ENCODE measurements around the gene PEMT.

Gene PEMT

DNA sequence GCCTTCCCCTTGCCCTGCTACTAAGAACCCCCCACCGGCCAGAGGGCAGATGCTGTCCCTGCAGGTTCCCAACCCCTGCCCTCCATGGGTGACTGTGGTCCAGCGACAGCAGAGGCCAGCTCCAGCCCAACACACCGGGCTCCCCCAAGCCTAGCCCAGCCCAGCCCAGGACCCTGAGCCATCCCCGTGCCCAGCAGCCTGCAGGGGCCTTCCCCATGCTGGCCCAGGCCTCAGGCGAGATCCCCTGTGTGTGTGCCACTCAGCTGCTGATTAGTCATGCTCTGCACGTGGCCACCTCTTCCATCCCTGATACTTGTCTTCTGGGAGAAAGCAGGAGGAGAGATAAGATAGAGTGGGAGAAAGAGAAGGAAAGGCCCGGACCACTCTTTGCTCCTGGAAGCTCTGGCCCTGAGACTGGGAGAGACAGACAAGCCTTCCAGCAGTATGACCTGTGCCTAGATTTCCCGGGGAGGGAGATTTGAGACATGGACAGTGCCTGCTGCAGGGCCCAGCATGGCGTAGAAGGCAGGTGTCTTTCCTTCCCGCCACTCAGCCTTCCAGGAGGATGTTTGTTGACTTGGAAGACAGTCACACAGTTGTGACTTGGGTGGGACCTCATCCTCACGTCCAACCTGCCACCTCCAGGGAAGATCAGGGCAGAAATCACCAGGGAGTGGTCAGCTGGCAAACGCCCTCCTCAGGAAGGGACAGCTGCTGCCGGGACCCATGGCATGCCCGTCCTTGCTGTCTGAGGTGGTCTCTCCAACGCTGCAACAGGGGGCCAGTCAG, 54.0 kb downstream of the PEMT start:
- no peaks in the 10 kb centered on the region for H3K36me3 ChIP-seq (ENCODE audit: control insufficient read depth in 2 of 2, insufficient read depth in 2 of 2, low read length in 2 of 2)
- no peaks in the 10 kb centered on the region for H3K9me3 ChIP-seq (ENCODE audit: control insufficient read depth in 2 of 2, low read length in 2 of 2)
- H3K4me1 ChIP-seq (ENCODE audit: control insufficient read depth in 2 of 2, insufficient read depth in 2 of 2, low read length in 2 of 2): peaks cover 31 to 35% of the 10 kb centered on the region in 2 donors
- H3K27me3 ChIP-seq (ENCODE audit: control insufficient read depth in 2 of 2, insufficient read depth in 2 of 2, low read length in 2 of 2): no peaks in the 10 kb centered on the region
- peak overlapping the region in 1 of 2 donors; percentile 31 for H3K9ac ChIP-seq (ENCODE audit: low read depth in 1 of 2, low read length in 2 of 2)
- H3K4me3 ChIP-seq (ENCODE audit: low read length in 2 of 2): no peak overlapping the region
- H3K27ac ChIP-seq (ENCODE audit: low read depth in 2 of 2, low read length in 2 of 2): peak overlapping the region; percentile 62 to 68

GRCh38 chr17:17536702-17537101, 54.8 kb downstream of the PEMT start:
- Histone ChIP-seq H3K4me3 (ENCODE audit: low read length in 2 of 2) (no peak overlapping the region), H3K27ac (ENCODE audit: low read depth in 2 of 2, low read length in 2 of 2) (peak overlapping the region in 1 of 2 donors; percentile 68), H3K9ac (ENCODE audit: low read depth in 1 of 2, low read length in 2 of 2) (no peak overlapping the region), H3K9me3 (ENCODE audit: control insufficient read depth in 2 of 2, low read length in 2 of 2) (no peaks in the 10 kb centered on the region), H3K27me3 (ENCODE audit: control insufficient read depth in 2 of 2, insufficient read depth in 2 of 2, low read length in 2 of 2) (no peaks in the 10 kb centered on the region), H3K4me1 (ENCODE audit: control insufficient read depth in 2 of 2, insufficient read depth in 2 of 2, low read length in 2 of 2) (peaks cover 31 to 35% of the 10 kb centered on the region in 2 donors), H3K36me3 (ENCODE audit: control insufficient read depth in 2 of 2, insufficient read depth in 2 of 2, low read length in 2 of 2) (no peaks in the 10 kb centered on the region)

DNA sequence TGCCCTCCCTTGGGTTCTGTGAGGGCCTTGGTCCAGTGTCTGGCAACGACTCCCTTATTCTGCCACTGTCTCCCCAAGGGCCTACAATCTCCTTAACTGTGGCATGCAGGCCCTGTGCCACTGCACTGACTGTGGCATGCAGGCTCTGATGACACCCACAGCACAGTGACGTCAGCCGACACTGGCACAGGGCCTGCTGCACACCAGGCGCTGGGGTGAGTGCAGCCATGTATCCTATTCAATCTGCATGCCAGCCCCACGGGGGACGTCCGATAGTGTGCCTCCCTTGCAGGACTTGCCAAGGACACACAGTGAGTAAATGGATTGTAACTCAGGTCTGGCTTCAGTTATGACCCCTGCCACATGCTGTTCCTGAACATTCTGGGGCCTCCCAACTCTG, 55.6 kb downstream of the PEMT start:
- Histone ChIP-seq H3K27ac (ENCODE audit: low read depth in 2 of 2, low read length in 2 of 2) (peak overlapping the region in 1 of 2 donors; percentile 68), H3K27me3 (ENCODE audit: control insufficient read depth in 2 of 2, insufficient read depth in 2 of 2, low read length in 2 of 2) (no peaks in the 10 kb centered on the region), H3K4me3 (ENCODE audit: low read length in 2 of 2) (no peak overlapping the region), H3K9me3 (ENCODE audit: control insufficient read depth in 2 of 2, low read length in 2 of 2) (no peaks in the 10 kb centered on the region), H3K9ac (ENCODE audit: low read depth in 1 of 2, low read length in 2 of 2) (no peak overlapping the region), H3K36me3 (ENCODE audit: control insufficient read depth in 2 of 2, insufficient read depth in 2 of 2, low read length in 2 of 2) (no peaks in the 10 kb centered on the region), H3K4me1 (ENCODE audit: control insufficient read depth in 2 of 2, insufficient read depth in 2 of 2, low read length in 2 of 2) (peaks cover 31 to 35% of the 10 kb centered on the region in 2 donors)

GRCh38 chr17:17533901-17534441, 57.5 kb downstream of the PEMT start:
- H3K27me3 ChIP-seq (ENCODE audit: control insufficient read depth in 2 of 2, insufficient read depth in 2 of 2, low read length in 2 of 2): no peaks in the 10 kb centered on the region
- no peak overlapping the region for H3K9ac ChIP-seq (ENCODE audit: low read depth in 1 of 2, low read length in 2 of 2)
- no peaks in the 10 kb centered on the region for H3K36me3 ChIP-seq (ENCODE audit: control insufficient read depth in 2 of 2, insufficient read depth in 2 of 2, low read length in 2 of 2)
- no peaks in the 10 kb centered on the region for H3K9me3 ChIP-seq (ENCODE audit: control insufficient read depth in 2 of 2, low read length in 2 of 2)
- H3K4me3 ChIP-seq (ENCODE audit: low read length in 2 of 2): no peak overlapping the region
- H3K27ac ChIP-seq (ENCODE audit: low read depth in 2 of 2, low read length in 2 of 2): no peak overlapping the region
- H3K4me1 ChIP-seq (ENCODE audit: control insufficient read depth in 2 of 2, insufficient read depth in 2 of 2, low read length in 2 of 2): peaks cover 22 to 25% of the 10 kb centered on the region in 2 donors

DNA sequence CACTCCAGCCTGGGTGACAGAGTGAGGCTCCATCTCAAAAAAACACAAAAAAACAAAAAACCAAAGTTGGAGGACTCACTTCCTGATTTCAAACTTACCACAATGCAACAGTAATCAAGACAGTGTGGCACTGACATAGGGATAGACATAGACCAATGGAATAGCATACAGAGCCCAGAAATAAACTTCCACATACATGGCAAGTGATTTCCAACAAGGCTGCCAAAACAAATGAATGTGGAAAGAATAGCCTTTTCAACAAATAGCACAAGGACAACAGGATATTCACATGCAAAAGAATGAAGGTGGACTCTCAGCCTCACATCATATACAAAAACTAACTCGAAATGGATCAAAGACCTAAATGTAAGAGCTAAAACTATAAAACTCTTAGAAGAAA, 58.5 kb downstream of the PEMT start:
- Histone ChIP-seq H3K27ac (ENCODE audit: low read depth in 2 of 2, low read length in 2 of 2) (no peak overlapping the region), H3K9ac (ENCODE audit: low read depth in 1 of 2, low read length in 2 of 2) (no peak overlapping the region), H3K36me3 (ENCODE audit: control insufficient read depth in 2 of 2, insufficient read depth in 2 of 2, low read length in 2 of 2) (no peaks in the 10 kb centered on the region)

DNA sequence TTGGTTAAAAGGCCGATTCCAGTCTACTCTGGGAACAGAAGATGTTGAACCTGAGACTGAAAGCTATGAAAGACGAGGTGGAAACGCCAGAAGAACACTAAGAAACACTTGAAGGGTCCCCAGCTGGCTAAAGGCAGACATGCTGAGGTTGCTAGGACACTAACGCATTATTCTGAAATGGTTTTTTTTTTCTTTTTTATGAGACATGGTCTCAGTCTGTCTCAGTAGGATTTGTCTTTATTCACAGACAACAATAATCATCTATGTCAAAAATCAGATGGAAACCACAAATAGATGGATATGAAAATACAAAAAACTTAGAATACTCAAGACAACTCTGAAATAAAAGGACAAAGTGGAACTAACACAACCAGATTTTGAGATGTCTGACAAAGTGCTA, 60.4 kb downstream of the PEMT start:
- Histone ChIP-seq H3K27me3 (ENCODE audit: control insufficient read depth in 2 of 2, insufficient read depth in 2 of 2, low read length in 2 of 2) (no peaks in the 10 kb centered on the region), H3K4me1 (ENCODE audit: control insufficient read depth in 2 of 2, insufficient read depth in 2 of 2, low read length in 2 of 2) (peaks cover 4 to 5% of the 10 kb centered on the region in 2 donors), H3K36me3 (ENCODE audit: control insufficient read depth in 2 of 2, insufficient read depth in 2 of 2, low read length in 2 of 2) (no peaks in the 10 kb centered on the region), H3K27ac (ENCODE audit: low read depth in 2 of 2, low read length in 2 of 2) (no peak overlapping the region), H3K9me3 (ENCODE audit: control insufficient read depth in 2 of 2, low read length in 2 of 2) (no peaks in the 10 kb centered on the region), H3K9ac (ENCODE audit: low read depth in 1 of 2, low read length in 2 of 2) (no peak overlapping the region), H3K4me3 (ENCODE audit: low read length in 2 of 2) (no peak overlapping the region)

More for the DNA sequence above, 58.5 kb downstream of the PEMT start:
- Histone ChIP-seq H3K27me3 (ENCODE audit: control insufficient read depth in 2 of 2, insufficient read depth in 2 of 2, low read length in 2 of 2) (no peaks in the 10 kb centered on the region), H3K4me3 (ENCODE audit: low read length in 2 of 2) (no peak overlapping the region), H3K4me1 (ENCODE audit: control insufficient read depth in 2 of 2, insufficient read depth in 2 of 2, low read length in 2 of 2) (peaks cover 19% of the 10 kb centered on the region in 2 donors), H3K9me3 (ENCODE audit: control insufficient read depth in 2 of 2, low read length in 2 of 2) (no peaks in the 10 kb centered on the region)

GRCh38 chr17:17528696-17529652, 62.5 kb downstream of the PEMT start:
- no peak overlapping the region for H3K27ac ChIP-seq (ENCODE audit: low read depth in 2 of 2, low read length in 2 of 2)
- H3K27me3 ChIP-seq (ENCODE audit: control insufficient read depth in 2 of 2, insufficient read depth in 2 of 2, low read length in 2 of 2): no peaks in the 10 kb centered on the region
- H3K9me3 ChIP-seq (ENCODE audit: control insufficient read depth in 2 of 2, low read length in 2 of 2): no peaks in the 10 kb centered on the region
- H3K36me3 ChIP-seq (ENCODE audit: control insufficient read depth in 2 of 2, insufficient read depth in 2 of 2, low read length in 2 of 2): no peaks in the 10 kb centered on the region
- H3K9ac ChIP-seq (ENCODE audit: low read depth in 1 of 2, low read length in 2 of 2): no peak overlapping the region
- H3K4me1 ChIP-seq (ENCODE audit: control insufficient read depth in 2 of 2, insufficient read depth in 2 of 2, low read length in 2 of 2): peaks cover 5 to 6% of the 10 kb centered on the region in 2 donors
- H3K4me3 ChIP-seq (ENCODE audit: low read length in 2 of 2): no peak overlapping the region

GRCh38 chr17:17527956-17528500, 63.5 kb downstream of the PEMT start:
- H3K36me3 ChIP-seq (ENCODE audit: control insufficient read depth in 2 of 2, insufficient read depth in 2 of 2, low read length in 2 of 2): no peaks in the 10 kb centered on the region
- H3K9me3 ChIP-seq (ENCODE audit: control insufficient read depth in 2 of 2, low read length in 2 of 2): no peaks in the 10 kb centered on the region
- H3K27ac ChIP-seq (ENCODE audit: low read depth in 2 of 2, low read length in 2 of 2): no peak overlapping the region
- H3K4me1 ChIP-seq (ENCODE audit: control insufficient read depth in 2 of 2, insufficient read depth in 2 of 2, low read length in 2 of 2): peaks cover 5 to 6% of the 10 kb centered on the region in 2 donors
- H3K4me3 ChIP-seq (ENCODE audit: low read length in 2 of 2): no peak overlapping the region
- no peaks in the 10 kb centered on the region for H3K27me3 ChIP-seq (ENCODE audit: control insufficient read depth in 2 of 2, insufficient read depth in 2 of 2, low read length in 2 of 2)
- no peak overlapping the region for H3K9ac ChIP-seq (ENCODE audit: low read depth in 1 of 2, low read length in 2 of 2)

DNA sequence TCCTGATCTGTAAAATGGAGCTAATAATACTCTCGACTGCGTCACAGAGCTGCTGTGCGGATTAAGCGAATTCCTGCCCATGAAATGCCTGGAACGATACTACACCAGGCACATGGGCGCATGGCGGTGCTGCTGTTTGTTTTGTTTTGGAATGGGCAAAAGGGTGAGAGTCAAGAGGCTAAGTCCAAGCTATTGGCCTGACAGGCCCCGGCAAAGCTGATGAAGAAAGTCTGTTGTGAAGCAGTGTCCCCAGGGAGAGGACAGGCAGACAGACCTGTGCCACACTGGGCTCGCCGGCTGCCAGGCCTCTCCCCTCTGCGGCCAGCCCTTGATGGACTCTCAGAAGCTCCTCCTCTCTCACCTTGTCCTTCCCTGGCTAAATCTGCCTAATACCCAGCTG, 64.0 kb downstream of the PEMT start:
- Histone ChIP-seq H3K27ac (ENCODE audit: low read depth in 2 of 2, low read length in 2 of 2) (no peak overlapping the region), H3K9ac (ENCODE audit: low read depth in 1 of 2, low read length in 2 of 2) (no peak overlapping the region), H3K4me3 (ENCODE audit: low read length in 2 of 2) (no peak overlapping the region), H3K9me3 (ENCODE audit: control insufficient read depth in 2 of 2, low read length in 2 of 2) (no peaks in the 10 kb centered on the region), H3K27me3 (ENCODE audit: control insufficient read depth in 2 of 2, insufficient read depth in 2 of 2, low read length in 2 of 2) (no peaks in the 10 kb centered on the region), H3K4me1 (ENCODE audit: control insufficient read depth in 2 of 2, insufficient read depth in 2 of 2, low read length in 2 of 2) (peaks cover 5 to 6% of the 10 kb centered on the region in 2 donors), H3K36me3 (ENCODE audit: control insufficient read depth in 2 of 2, insufficient read depth in 2 of 2, low read length in 2 of 2) (no peaks in the 10 kb centered on the region)
